ENCODE data around the gene TP53. TPM values are rescaled to one million over a fixed set of nuclear protein-coding genes. Genes with fewer than 3 reads are reported as not detected.

The TP53 gene
- total and polyA plus RNA-seq, 10 of the 15 experiments (the other 5 are each of a cell fraction or from before 2014, with no cell fraction given): 35.6 to 162 (median 75.9) TPM

- H3K79me2 ChIP-seq (ENCODE audit: control insufficient read depth, insufficient read depth, low read length): no peaks in the 10 kb centered on the region
- H4K20me1 ChIP-seq (ENCODE audit: control insufficient read depth, insufficient read depth): no peaks in the 10 kb centered on the region
- TF ChIP-seq FOXK2 (IDR thresholded peaks at IDR 0.05) (no peak), HCFC1 (IDR thresholded peaks at IDR 0.05; ENCODE audit: low read length) (no peak), CREM (IDR thresholded peaks at IDR 0.05; ENCODE audit: low read depth) (no peak), REST (IDR thresholded peaks at IDR 0.05; ENCODE audit: low read depth, low read length) (no peak), JUNB (IDR thresholded peaks at IDR 0.05) (no peak), HDAC2 (IDR thresholded peaks at IDR 0.05) (no peak), USF2 (IDR thresholded peaks at IDR 0.05; ENCODE audit: borderline replicate concordance, low read depth, low read length) (no peak), BMI1 (IDR thresholded peaks at IDR 0.05; ENCODE audit: borderline replicate concordance) (no peak), SUPT20H (IDR thresholded peaks at IDR 0.05; ENCODE audit: borderline replicate concordance, control insufficient read depth, low read depth, low read length) (no peak), RFX5 (IDR thresholded peaks at IDR 0.05; ENCODE audit: low read depth, low read length) (no peak), ZNF592 (IDR thresholded peaks at IDR 0.05) (no peak)
- POLR2A ChIA-PET: no interaction called here
- no peaks in the 10 kb centered on the region for H3K9me3 ChIP-seq (replicated peaks; ENCODE audit: control insufficient read depth, insufficient read depth, low read length)
- H3K4me2 ChIP-seq (ENCODE audit: control insufficient read depth, insufficient read depth): no peak overlapping the region
- SMC1A ChIA-PET (ENCODE audit: uncharacterized antibody, unreplicated experiment): no interaction called here
- H3K27ac ChIP-seq (ENCODE audit: control insufficient read depth, insufficient read depth): no peak overlapping the region
- RAD21 ChIA-PET (ENCODE audit: unreplicated experiment): interaction anchor here (0.9 kb wide), 1 partner anchor 33 kb away, joined by 4 read pairs; the partner anchor contains the start of genes TP53 and WRAP53
- no peak overlapping the region for H2AFZ ChIP-seq (ENCODE audit: control insufficient read depth, low read depth, low read length)
- BruUV-seq (replicated peaks): no TSS peak
- no peaks in the 10 kb centered on the region for H3K36me3 ChIP-seq (ENCODE audit: control insufficient read depth in 2 of 2, insufficient read depth in 2 of 2, low read length in 1 of 2)
- no peak for DNase-seq (ENCODE audit: low read depth, low spot score)
- no peak overlapping the region for H3K9ac ChIP-seq (ENCODE audit: control insufficient read depth, insufficient read depth, low read length)
- in situ Hi-C loops (cut with MboI): no loop called here
- no peak; the same call in 2 of the 3 replicates for ATAC-seq
- intact Hi-C loops (cut with micrococcal nuclease; ENCODE audit: unreplicated experiment): no loop called here
- 48% methylated on average over 16 of the region's 16 CpGs for WGBS (ENCODE audit: insufficient coverage, insufficient replicate concordance, low lambda C conversion rate, missing lambda C conversion rate)
- H3K27me3 ChIP-seq (replicated peaks in 1 of 2; ENCODE audit: control insufficient read depth in 2 of 2, insufficient read depth in 2 of 2, low read length in 1 of 2): peaks cover 5 to 11% of the 10 kb centered on the region in 2 experiments
- FAIRE-seq: no peak
- H3K4me3 ChIP-seq: no peak overlapping the region
- H3K4me1 ChIP-seq (ENCODE audit: control insufficient read depth, insufficient read depth, low read length): peaks cover 3% of the 10 kb centered on the region; the same call in 1 of the 2 replicates
- CTCF ChIA-PET: interaction anchor here (0.9 to 1.0 kb wide), 3 partner anchors 12 to 32 kb away, joined by 3 to 5 read pairs (median 3); partner anchors contain the start of gene TP53
Measured at GRCh38 chr17:7654832-7655540, 32.3 kb downstream of the TP53 start.

Data from GM12878 (cell line).